B cell (primary cell): Measurements from ENCODE around the gene RARRES1. TPM values are rescaled to one million over a fixed set of nuclear protein-coding genes. Genes with fewer than 3 reads are reported as not detected.

Experiments
- ATAC-seq: fragments of 200-7000 bp; cut with Tn5 transposase; one replicate; pipeline ENCODE4 v1.10.0; 2021; ENCODE audit warnings: low read depth, mild to moderate bottlenecking, moderate number of reproducible peaks, moderate library complexity
- CTCF ChIA-PET: fragments of 350-600 bp; sonication (Branson Sonifier 250); formaldehyde crosslinking; loops from one replicate; lab custom pipeline; 2021; ENCODE audit warnings: antibody characterized with exemption, inconsistent platforms; lab: Charles Lee
- POLR2A ChIA-PET: fragments of 350-600 bp; sonication (Branson Sonifier 250); formaldehyde crosslinking; loops from one replicate; lab custom pipeline; 2021; ENCODE audit warnings: antibody characterized with exemption; lab: Charles Lee
- DNase-seq: peaks from one replicate; pipeline ENCODE4 v3.0.0; 2013
- H2AFZ ChIP-seq: 2 replicates; pipeline ENCODE4 v1.6.1; 2012; ENCODE audit warnings: mild to moderate bottlenecking, low read depth, low read length; ENCODE audit not compliant: insufficient read depth, poor library complexity, severe bottlenecking
- H3K27ac ChIP-seq, 2 donors: 1 replicate in 1 of 2; 2 replicates in 1 of 2; pipeline ENCODE4 v1.5.1; 2012 to 2013; ENCODE audit warnings: low read length in 2 of 2, mild to moderate bottlenecking in 2 of 2, moderate library complexity in 1 of 2
- H3K27me3 ChIP-seq, 4 experiments: fragments of 200-600 bp in 1 of 4; sonication (generic) in 1 of 4; replicated peaks in 1 of 4; 1 replicate in 2 of 4; 2 replicates in 2 of 4; pipeline versions ENCODE4 v1.6.1 to v1.7.0; 2013 to 2016; ENCODE audit warnings: low read length in 3 of 4, mild to moderate bottlenecking in 2 of 4, mixed read lengths in 1 of 4, moderate library complexity in 1 of 4; ENCODE audit not compliant: insufficient read depth in 4 of 4, control insufficient read depth in 3 of 4; ENCODE audit errors: control extremely low read depth in 1 of 4
- H3K36me3 ChIP-seq, 2 experiments: replicated peaks in 1 of 2; 1 replicate in 1 of 2; 2 replicates in 1 of 2; pipeline versions ENCODE4 v1.6.1 to v1.7.1; 2013; ENCODE audit warnings: low read length in 1 of 2; ENCODE audit not compliant: insufficient read depth in 2 of 2, control insufficient read depth in 1 of 2; ENCODE audit errors: control extremely low read depth in 1 of 2, extremely low read depth in 1 of 2
- H3K4me1 ChIP-seq, 2 donors: fragments of 200-600 bp in 1 of 2; sonication (generic) in 1 of 2; 1 replicate in 1 of 2; 2 replicates in 1 of 2; pipeline versions ENCODE4 v1.5.1 to v1.6.1; 2013 to 2017; ENCODE audit warnings: low read length in 2 of 2; ENCODE audit not compliant: control insufficient read depth in 2 of 2, insufficient read depth in 2 of 2
- H3K4me2 ChIP-seq: replicated peaks from 2 replicates; pipeline ENCODE3; 2012; ENCODE audit warnings: mild to moderate bottlenecking, low read depth, low read length; ENCODE audit not compliant: poor library complexity, severe bottlenecking
- H3K4me3 ChIP-seq, 5 experiments: fragments of 200-600 bp in 1 of 5; sonication (generic) in 1 of 5; 1 replicate in 3 of 5; 2 replicates in 2 of 5; pipeline versions ENCODE4 v1.5.1 to v1.7.0; 2011 to 2016; ENCODE audit warnings: low read length in 4 of 5, mild to moderate bottlenecking in 4 of 5, low read depth in 2 of 5, control low read depth in 1 of 5, moderate library complexity in 1 of 5; ENCODE audit not compliant: insufficient read depth in 1 of 5; ENCODE audit errors: control extremely low read depth in 1 of 5, extremely low read depth in 1 of 5
- H3K79me2 ChIP-seq: fragments of 200-600 bp; sonication (generic); one replicate; pipeline ENCODE4 v1.6.0; 2016; ENCODE audit warnings: low read length; ENCODE audit not compliant: control insufficient read depth, insufficient read depth
- H3K9ac ChIP-seq: fragments of 200-600 bp; sonication (generic); 2 replicates; pipeline ENCODE4 v1.6.1; 2017; ENCODE audit warnings: mild to moderate bottlenecking, low read length, moderate library complexity
- H3K9me3 ChIP-seq, 3 donors: one replicate each; pipeline versions ENCODE4 v1.6.1 to v1.7.1; 2013; ENCODE audit warnings: low read length in 2 of 3; ENCODE audit not compliant: control insufficient read depth in 2 of 3, insufficient read depth in 1 of 3; ENCODE audit errors: control extremely low read depth in 1 of 3
- H4K20me1 ChIP-seq: 2 replicates; pipeline ENCODE4 v1.6.0; 2012; ENCODE audit warnings: mild to moderate bottlenecking, low read length; ENCODE audit not compliant: insufficient read depth, control insufficient read depth, poor library complexity, severe bottlenecking
- H3K27ac Mint-ChIP-seq: one replicate; pipeline ENCODE4 v1.8.0; 2021; ENCODE audit warnings: mixed read lengths
- H3K27me3 Mint-ChIP-seq: one replicate; pipeline ENCODE4 v1.8.0; 2021; ENCODE audit warnings: mixed read lengths
- H3K4me1 Mint-ChIP-seq: one replicate; pipeline ENCODE4 v1.8.0; 2021; ENCODE audit warnings: mixed read lengths
- H3K4me3 Mint-ChIP-seq: one replicate; pipeline ENCODE4 v1.8.0; 2021; ENCODE audit warnings: mixed read lengths
- H3K9me3 Mint-ChIP-seq: one replicate; pipeline ENCODE4 v1.8.0; 2022; ENCODE audit warnings: mixed read lengths; ENCODE audit not compliant: insufficient read depth
- EZH2 ChIP-seq: IDR thresholded peaks from 2 replicates; pipeline ENCODE4 v1.6.1; 2012; ENCODE audit warnings: borderline replicate concordance, low read depth, mild to moderate bottlenecking, moderate library complexity, low read length; ENCODE audit not compliant: insufficient read depth, poor library complexity, severe bottlenecking
- WGBS: methylation state at CpG from one replicate; pipeline ENCODE4 v1.1.5; 2013; ENCODE audit warnings: missing lambda C conversion rate; ENCODE audit not compliant: insufficient coverage; 5-methylcytosine and 5-hydroxymethylcytosine counted together
- intact Hi-C: fragments of 100-400 bp; cut with micrococcal nuclease; formaldehyde crosslinking; loops from one replicate; pipeline ENCODE4 v1.10.0; 2022
- polyA plus RNA-seq: library from polyadenylated mRNA; depleted of rRNA; stranded (reverse); fragments of >200 nt; gene quantifications from 2 replicates; pipeline ENCODE4 v1.2.3, GENCODE V29; 2012
- total RNA-seq, 2 donors: library from RNA; stranded (reverse); fragments of 120-200 nt in 1 of 2; gene quantifications; 1 replicate in 1 of 2; 2 replicates in 1 of 2; pipeline versions ENCODE4 v1.2.3 to v1.2.4, GENCODE V29; 2013 to 2022
- TF ChIP-seq, protein P1 (sequence below): fragments of 200-600 bp; IDR thresholded peaks from one replicate; pipeline ENCODE4 v1.8.0; 2022; ENCODE audit warnings: antibody characterized with exemption, mild to moderate bottlenecking

The RARRES1 gene
- total and polyA plus RNA-seq, 2 donors (not counting 1 experiment from before 2014, with no cell fraction given) = not detected

DNA sequence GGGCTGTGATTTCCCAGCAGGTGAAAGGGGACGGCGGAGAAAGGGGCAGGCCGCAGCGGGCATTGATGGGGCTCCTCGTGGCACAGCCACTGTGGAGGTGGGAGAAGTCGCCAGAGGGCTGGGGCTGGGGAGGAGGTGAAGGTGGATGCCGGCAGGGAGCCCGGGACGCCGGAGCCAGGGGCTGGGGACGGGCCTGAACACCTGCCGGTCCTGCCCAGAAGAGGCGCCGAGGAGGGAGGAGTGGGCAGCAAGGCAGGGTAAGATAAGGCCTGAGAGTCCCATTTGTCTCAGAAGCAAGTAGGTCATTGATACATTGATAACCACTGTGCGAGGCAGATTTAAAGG is 571 bp upstream of the RARRES1 start:
- DNase-seq (no peak), ATAC-seq (no peak)
- H3K4me1 Mint-ChIP-seq = peaks cover 11% of the 10 kb centered on the region
- ChIA-PET CTCF (no interaction called here), POLR2A (no interaction called here)
- no peaks in the 10 kb centered on the region for H3K9me3 Mint-ChIP-seq
- H3K4me2 ChIP-seq = peak overlapping the region; percentile 87
- H3K27ac Mint-ChIP-seq = no peak overlapping the region
- peaks cover 12 to 16% of the 10 kb centered on the region in 2 donors for H3K4me1 ChIP-seq
- H3K9ac ChIP-seq = no peak overlapping the region
- no peaks in the 10 kb centered on the region for H4K20me1 ChIP-seq
- H3K4me3 Mint-ChIP-seq = peak overlapping the region; percentile 66
- TF ChIP-seq, protein P1, sequence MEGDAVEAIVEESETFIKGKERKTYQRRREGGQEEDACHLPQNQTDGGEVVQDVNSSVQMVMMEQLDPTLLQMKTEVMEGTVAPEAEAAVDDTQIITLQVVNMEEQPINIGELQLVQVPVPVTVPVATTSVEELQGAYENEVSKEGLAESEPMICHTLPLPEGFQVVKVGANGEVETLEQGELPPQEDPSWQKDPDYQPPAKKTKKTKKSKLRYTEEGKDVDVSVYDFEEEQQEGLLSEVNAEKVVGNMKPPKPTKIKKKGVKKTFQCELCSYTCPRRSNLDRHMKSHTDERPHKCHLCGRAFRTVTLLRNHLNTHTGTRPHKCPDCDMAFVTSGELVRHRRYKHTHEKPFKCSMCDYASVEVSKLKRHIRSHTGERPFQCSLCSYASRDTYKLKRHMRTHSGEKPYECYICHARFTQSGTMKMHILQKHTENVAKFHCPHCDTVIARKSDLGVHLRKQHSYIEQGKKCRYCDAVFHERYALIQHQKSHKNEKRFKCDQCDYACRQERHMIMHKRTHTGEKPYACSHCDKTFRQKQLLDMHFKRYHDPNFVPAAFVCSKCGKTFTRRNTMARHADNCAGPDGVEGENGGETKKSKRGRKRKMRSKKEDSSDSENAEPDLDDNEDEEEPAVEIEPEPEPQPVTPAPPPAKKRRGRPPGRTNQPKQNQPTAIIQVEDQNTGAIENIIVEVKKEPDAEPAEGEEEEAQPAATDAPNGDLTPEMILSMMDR = no peak
- TF ChIP-seq EZH2 = no peak
- intact Hi-C loops = no loop called here
- 87% methylated on average over 15 of the region's 15 CpGs for WGBS
- peak overlapping the region; percentile 65 for H2AFZ ChIP-seq
- no peak overlapping the region for H3K27ac ChIP-seq
- peaks cover 0 to 8% (median 7%) of the 10 kb centered on the region in 3 donors for H3K9me3 ChIP-seq
- peaks cover 5% of the 10 kb centered on the region for H3K27me3 Mint-ChIP-seq
- no peaks in the 10 kb centered on the region for H3K36me3 ChIP-seq
- H3K27me3 ChIP-seq = peaks cover 0 to 9% (median 3%) of the 10 kb centered on the region in 4 experiments
- no peak overlapping the region for H3K4me3 ChIP-seq
- H3K79me2 ChIP-seq = no peaks in the 10 kb centered on the region

DNA sequence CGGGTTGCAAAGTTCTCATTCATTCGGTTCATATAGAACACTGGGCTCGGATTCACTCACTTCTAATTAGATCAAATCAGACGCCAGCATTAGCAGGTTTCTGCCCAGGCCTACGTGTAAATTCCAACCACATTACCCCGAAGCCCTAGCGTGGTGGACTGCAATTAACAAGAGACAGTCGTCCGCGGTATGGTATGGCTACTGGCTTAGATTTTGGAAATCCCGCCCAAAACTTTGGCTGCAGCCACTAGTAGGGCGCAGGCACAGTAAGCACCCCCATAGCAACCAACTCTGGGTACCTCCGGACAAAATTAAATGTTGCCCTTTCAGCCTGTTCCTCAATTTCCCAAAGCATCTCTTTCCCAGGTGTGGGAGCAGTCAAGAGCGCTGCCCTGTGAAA is 771 bp downstream of the RARRES1 start:
- TF ChIP-seq EZH2 = no peak
- TF ChIP-seq, protein P1 = no peak
- H2AFZ ChIP-seq = peak overlapping the region; percentile 65
- H3K27me3 ChIP-seq = peaks cover 0 to 9% (median 3%) of the 10 kb centered on the region in 4 experiments
- intact Hi-C loops = no loop called here
- H3K4me2 ChIP-seq = peak overlapping the region; percentile 87
- peak overlapping the region in 3 of 5 experiments; percentile 41 to 59 (median 49) for H3K4me3 ChIP-seq
- Mint-ChIP-seq H3K4me1 (peaks cover 15% of the 10 kb centered on the region), H3K4me3 (peak overlapping the region; percentile 70), H3K27ac (no peak overlapping the region), H3K9me3 (no peaks in the 10 kb centered on the region), H3K27me3 (peaks cover 5% of the 10 kb centered on the region)
- WGBS = 62% methylated on average over 13 of the region's 14 CpGs
- no peaks in the 10 kb centered on the region for H3K79me2 ChIP-seq
- ChIA-PET POLR2A (no interaction called here), CTCF (interaction anchor here (1.2 to 1.6 kb wide), 2 partner anchors 58 to 60 kb away, joined by 3 to 4 read pairs; no protein-coding TSS in a partner anchor)
- peaks cover 0 to 8% (median 7%) of the 10 kb centered on the region in 3 donors for H3K9me3 ChIP-seq
- H3K36me3 ChIP-seq = no peaks in the 10 kb centered on the region
- no peak overlapping the region for H3K27ac ChIP-seq
- ATAC-seq (no peak), DNase-seq (no peak)
- H3K4me1 ChIP-seq = peaks cover 16 to 20% of the 10 kb centered on the region in 2 donors
- H3K9ac ChIP-seq = peak overlapping the region; percentile 61
- H4K20me1 ChIP-seq = no peaks in the 10 kb centered on the region
